ENCODE results near the gene NOL8.
A peak's percentile ranks its signal among the peaks of the same experiment; 100 is the strongest.

The NOL8 gene

DNA sequence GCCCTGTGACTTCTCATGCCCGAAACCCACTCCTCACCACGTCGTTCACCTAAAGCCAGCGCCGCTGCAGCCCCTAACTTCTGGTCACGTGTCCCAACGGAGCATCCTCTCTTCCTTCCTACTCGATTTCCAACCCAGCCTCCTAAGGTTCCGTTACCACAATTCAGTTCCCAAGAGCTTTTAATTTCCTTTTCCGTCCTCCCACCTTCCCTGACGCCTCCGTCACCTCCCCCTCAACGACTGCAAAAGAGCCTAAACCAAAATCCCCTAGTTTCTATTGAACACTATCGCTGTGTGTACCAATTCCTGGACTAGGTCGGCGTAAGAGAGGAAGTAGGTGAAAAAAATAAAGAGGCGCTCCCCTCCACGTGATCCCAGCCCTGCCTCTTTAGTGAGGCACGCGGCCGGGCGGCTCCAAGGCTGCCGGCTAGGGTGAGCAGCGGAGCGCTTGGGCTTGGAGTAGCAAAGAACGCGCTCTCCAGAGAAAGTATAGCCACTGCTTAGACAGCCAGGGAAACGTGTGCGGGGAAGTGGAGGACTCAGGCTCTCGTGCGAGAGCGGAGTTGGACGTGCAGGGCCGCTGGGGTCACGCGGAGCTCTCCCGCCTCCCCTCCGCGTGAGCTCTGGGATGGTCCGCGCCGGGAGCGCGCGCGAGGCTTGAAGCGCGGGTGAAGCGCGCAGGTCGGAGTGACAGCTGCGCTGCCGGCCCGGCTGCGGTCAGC, at the start of gene NOL8, which contains the start of gene CENPP:
Gene NOL8 (minus strand): TSS at position 82 of the 722 bp plus-strand sequence. CDS start 1,189 bp downstream, outside the sequence.
Gene CENPP (plus strand): TSS at position 685 of the 722 bp plus-strand sequence.
- DNase-seq (ENCODE audit: low spot score) = peak; percentile 94

DNA sequence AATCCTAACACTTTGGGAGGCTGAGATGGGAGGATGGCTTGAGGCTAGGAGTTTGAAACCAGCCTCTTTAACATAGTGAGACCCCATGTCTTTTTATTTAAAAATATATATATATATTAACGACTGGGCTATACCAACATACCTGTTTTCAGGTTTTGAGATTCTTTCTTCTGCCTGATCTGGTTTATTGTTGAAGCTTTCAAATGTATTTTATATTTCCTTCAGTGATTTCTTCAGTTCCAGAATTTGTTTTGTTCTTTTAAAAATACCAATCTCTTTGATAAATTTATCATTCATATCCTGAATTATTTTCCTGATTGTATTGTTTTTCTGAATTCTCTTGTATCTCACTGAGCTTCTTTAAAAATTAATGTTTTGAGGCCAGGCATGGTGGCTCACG, 48.0 kb upstream of the NOL8 start:
- DNase-seq (ENCODE audit: low spot score) = no peak

DNA sequence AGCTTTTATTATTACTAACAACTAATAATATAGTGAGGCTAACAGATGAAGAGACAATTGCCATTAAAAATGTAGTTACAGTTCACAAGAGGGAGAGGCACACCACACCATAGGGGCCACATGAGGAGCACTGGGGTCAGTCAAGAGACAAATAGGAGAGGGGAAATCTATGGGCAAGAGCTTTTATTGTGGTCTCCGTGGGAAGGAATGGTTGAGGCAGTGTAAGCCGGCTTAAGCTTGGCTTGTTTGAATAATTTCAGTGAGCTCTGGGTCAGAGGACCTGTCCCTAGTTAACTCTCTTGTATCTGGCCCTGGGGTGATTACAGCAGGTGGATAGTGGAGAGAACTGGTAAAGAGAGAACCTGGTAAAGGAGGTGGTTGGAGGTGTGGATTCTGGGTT, 43.9 kb upstream of the NOL8 start:
- DNase-seq (ENCODE audit: low spot score) = no peak

DNA sequence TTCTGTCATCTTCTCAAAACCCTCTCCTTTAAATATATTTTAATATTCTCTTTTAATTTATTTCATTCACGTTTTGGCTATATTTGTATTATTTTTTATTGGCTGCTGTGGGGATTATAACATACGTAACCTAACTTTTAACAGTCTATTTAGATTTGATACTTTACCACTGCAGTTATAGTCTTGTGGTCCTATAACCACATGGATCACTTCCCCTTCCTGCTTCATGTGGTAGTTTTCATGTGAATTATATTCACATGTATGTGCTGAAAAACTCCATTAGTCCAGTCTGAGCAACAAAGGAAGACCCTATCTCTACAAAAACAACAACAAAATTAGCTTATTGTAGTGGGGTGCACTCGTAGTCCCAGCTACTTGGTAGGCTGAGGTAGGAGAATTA, 34.9 kb upstream of the NOL8 start:
- DNase-seq (ENCODE audit: low spot score) = no peak

DNA sequence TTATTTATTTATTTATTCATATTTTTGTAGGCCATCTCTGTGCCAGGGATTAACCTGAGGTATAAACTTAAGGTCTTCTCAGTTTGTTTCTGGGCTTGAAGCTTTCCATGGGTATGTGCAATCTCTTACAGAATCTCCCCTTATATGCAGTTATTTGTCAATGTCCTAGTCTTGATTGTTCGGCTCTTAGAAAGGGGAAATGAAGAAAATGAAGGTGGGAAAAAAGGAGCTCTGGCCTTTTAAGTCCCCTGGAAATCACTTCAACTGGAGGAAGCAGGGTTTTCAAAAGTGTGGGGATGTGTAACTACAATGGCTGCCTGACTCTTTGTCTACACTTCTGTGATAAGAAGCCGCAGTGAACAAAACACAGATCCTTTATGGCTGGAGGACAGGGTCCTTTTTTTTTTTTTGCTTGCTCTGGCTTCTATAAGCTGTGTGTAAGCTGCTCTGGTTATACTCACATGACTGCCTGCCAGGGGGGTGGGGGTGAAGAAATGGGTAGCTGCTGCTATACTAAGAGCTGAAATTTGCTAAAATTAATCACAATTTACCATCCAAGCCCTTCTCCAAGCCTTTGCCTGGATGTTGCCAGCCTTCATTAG, 34.3 kb upstream of the NOL8 start:
- DNase-seq (ENCODE audit: low spot score) = no peak

DNA sequence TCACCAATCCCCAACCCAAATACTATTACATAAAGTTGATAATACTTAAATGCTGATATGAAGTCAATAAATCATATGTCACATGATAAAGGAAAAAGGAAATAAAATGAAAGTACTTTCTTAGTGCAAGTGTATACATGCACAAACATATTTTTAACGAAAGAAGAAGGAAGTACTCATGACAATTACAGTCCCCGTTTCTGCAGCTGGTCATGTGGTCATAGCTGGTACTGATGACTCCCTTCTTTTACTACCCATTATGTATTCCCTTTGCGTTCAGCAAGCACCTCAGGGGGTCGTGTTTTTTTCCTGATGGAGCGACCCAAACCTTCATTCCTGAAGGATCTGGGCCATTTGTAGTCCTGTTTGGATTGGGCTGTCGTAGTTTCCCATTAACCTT, 27.9 kb upstream of the NOL8 start:
- DNase-seq (ENCODE audit: low spot score) = no peak

DNA sequence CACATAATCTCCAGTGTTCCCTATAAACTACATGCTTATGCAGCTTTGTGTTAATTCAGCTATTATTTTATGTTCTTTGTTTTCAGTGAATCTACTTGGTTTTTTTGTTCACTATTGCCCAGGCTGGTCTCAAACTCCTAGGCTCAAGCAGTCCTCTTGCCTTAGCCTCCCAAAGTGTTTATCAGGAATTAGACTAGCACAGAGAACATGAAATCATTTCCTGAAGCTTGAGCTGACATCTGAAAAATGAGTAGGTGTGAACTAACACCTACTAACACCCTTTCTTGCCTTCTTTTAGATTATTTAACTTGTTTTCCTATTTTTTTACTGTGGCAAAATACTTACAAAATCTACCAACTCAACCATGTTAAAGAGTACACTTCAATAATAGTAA, 25.6 kb upstream of the NOL8 start:
- DNase-seq (ENCODE audit: low spot score) = no peak

DNA sequence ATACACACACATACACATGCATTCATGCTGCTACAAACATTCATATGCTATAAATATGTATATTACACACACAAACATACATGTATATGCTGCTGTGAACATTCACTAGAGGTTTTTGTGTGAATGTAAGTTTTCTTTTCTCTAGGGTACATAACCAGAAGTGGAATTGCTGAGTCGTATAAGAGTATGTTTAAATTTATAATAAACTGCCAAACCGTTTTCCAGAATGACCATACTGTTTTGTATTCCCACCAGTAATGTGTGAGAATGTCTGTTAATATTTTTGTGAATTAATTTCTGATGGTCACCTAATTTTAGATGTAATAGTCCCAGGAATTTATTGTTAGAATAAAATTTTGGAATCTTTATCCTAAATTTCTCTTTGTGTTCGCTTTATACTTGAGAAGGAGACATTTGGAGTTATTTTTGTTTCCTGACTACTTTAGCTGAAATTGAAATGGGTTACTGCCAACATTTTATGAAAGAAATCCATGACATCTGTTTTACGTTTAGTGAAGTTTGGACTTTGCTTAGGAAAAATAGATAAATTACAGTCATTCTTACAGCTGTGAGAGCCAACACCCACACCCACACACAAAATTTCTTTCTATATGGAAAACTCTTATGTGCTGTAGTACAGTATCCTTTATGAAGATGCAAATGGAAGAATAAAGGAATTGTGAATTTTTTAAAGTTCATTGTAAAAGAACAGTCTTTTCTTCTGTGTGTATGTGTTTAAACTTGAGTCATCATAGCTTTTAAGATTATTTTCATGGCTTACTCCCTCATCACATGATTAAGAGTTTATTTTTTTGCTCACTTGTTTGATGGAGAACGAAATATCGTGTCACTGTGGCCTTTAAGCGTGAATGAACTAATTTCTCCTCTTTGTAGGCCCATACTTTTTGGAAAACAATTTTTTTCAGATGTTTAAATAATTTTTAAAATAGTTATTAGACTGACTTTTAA, 24.9 kb upstream of the NOL8 start:
- DNase-seq (ENCODE audit: low spot score) = no peak

DNA sequence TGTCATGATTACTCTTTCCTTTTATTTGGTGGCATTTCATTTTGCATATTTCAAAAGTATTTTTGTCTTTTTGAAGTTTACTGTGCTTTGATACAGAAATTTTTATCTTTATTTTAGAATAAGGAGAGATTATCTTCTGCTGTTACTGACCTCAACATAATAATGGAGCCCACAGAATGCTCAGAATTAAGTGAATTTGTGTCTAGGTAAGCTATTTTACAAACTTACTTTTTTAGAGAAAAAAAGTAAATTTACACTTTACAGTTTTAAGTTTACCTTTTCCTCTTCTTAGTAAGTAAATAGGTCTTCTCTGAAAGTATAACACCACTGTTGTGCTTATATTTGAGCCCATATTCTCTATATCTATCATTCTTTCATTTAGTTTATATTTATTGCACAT, 20.4 kb upstream of the NOL8 start:
- DNase-seq (ENCODE audit: low spot score) = no peak

DNA sequence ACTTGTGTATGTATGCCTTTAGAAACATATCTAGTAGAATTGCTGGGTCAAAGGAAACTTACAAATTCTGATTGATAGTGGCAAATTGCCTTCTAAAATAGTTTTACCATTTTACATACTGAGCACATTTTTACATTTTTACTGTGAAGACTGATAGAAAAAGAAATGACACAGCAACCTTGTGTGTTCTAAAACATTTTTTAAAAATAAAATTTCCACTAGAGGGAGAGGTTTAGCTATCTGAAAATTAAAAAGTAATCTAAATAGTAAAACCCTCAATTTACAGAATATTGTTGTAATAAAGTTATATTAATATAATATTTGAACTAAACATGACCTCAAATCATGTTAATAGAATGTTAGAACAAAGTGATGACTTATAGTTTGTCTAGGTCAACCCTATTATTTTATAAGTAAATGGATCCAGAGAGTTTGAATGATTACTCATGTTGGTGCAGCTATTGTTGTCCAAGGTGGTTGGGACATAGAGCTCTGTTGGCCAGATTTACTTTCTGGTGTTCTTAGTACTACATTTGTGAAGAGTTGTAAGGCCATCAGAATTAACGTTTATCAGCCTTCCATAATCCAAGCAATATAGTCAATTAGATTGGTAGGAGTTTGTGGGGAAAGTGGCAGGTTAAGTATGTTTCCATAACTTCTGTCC, 17.8 kb upstream of the NOL8 start:
- DNase-seq (ENCODE audit: low spot score) = no peak

DNA sequence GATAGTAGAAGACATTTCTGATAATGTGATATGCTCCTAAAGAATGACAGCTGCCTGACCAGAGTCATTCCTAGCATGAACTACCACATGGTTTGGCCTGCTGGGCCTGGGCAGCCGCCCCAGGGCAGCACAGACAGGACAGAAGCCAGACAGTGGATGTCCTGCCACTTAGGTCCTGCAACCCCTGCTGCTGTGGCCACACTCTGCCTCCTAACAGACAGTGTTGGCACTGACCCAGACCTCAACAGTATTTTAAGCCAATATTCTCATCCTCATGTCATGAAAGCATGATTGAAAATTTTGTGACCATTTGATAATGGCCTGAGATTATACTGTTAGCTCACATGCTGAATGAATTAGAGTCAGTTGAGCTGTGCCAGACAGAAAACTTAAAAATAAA, 16.4 kb upstream of the NOL8 start:
- DNase-seq (ENCODE audit: low spot score) = no peak

DNA sequence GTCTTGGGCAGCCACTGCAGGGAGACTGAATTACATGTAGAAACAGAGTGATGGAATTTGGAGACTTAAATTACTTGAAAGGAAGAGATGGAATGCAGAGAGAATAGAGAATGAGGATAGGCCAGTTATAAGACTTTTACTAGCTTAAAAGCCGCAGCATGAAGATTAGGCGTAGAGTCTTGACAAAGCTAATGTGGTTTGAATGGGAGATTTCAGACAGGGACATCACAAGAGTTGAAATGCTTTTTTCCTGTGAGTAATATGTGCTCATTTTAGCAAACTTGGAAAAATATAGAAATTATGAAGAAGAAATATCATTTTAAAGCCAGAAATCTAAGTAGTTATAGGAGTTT, 8.1 kb upstream of the NOL8 start:
- no peak for DNase-seq (ENCODE audit: low spot score)

DNA sequence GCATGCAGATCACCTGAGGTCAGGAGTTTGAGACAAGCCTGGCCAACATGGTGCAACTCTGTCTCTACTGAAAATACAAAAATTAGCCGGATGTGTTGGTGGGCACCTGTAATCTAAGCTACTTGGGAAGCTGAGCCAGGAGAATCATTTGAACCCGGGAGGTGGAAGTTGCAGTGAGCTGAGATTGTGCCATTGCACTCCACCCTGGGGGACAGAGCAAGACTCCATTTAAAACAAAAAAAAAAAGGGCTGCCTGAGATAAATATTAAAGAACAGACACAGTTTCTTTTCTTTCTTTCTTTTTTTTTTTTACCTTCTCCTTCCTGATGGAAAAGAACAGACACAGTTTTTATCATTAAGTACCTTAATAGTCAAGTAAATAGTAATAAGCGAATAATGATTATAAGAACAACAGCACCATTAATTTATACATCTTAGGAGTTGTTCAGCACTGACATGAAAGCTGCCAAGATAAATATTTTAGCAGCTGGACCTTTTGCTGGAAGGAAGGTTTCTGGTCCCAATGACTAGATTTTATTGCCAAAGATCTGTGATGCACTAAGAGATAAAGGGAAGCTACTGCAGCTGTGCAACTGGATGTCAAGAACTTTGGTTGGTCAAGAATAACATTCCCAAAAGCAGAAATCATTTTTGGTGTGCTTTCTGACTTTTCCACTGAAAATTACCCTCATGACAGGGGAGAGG, 7.6 kb upstream of the NOL8 start:
- DNase-seq (ENCODE audit: low spot score) = no peak

DNA sequence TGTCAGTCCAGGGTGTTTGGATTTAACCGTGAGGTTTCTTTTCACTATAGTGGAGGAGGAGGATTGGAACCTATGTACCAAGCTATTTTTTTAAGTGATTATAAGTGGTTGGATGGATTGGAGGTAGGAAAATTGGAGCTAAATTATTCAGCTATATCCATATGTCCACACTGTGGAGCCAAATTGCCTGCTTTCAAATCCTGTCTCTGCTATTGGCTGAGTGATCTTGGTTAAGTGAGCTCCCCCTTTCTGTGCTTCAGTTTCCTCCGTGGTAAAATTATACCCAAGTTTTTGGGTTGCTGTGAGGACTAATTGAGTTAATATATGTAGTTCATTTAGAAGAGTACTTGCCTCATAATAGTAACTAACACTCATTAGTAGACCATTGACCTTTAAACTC, 3.1 kb upstream of the NOL8 start:
- peak; percentile 26 for DNase-seq (ENCODE audit: low spot score)

DNA sequence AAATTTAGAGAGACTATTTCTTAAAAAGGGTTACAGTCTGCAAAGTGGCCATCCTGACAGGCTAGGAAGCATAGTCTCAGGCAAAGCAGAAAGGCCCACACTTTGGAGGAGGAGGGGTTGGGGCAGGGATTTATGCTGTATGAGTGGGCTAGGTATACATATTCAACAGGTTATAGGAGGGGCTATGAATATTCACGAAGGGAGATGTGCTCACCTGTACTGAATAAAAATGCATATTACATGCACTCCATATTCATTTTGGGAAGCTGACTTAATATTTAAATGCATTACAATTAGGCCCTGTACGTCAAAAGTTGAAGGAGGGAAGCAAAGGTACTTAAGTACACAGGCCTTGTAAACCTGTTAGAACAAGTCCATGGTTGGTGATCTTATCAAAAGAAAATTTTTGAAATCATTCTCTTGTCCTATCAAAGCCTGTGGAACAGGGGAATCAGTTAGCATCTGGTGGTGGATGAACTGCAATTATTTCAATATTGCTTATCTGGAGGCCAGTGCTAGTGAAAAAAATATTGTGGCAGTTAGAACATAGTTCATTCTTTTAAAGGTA, 2.2 kb upstream of the NOL8 start:
- DNase-seq (ENCODE audit: low spot score) = peak; percentile 10

DNA sequence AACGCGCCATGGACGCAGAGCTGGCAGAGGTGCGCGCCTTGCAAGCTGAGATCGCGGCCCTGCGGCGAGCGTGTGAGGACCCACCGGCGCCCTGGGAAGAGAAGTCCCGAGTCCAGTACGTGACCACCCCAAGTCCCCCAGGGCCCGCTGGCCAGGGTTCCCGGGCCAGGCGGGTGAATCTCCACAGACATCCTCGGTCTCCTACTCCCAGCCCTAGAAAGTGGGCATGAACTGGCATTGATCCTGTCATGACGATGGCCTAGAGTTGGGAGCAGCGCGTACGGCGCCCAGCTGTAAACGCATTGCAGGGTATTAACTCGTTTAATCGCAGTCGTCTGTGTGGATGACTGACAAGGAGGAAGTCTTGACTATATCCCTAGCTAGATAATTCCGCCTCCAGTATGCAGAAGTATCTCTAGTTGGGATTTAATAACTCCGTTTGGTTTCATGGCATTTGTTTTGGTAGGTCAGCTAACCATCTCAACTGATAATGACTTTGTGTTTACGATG, 896 bp upstream of the NOL8 start:
- peak; percentile 57 for DNase-seq (ENCODE audit: low spot score)

DNA sequence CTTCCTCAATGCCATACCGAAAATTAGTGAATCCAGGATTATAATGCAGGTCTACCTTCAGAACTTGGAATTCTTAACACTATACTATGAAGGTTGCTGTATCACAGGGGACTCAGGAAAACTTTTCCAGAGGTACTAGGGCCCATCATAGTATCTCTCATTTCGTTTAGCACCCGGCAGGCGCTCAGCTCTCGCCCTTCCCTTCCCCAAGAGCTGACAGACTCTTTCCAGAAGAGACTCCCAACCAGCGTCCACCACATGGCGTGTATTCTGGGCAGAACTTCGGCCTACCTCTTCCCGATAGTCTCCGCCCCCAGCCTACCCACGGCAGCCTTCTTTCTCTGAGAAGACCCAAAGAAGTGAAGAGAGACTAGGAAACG, 271 bp downstream of the NOL8 start:
- DNase-seq (ENCODE audit: low spot score) = no peak

DNA sequence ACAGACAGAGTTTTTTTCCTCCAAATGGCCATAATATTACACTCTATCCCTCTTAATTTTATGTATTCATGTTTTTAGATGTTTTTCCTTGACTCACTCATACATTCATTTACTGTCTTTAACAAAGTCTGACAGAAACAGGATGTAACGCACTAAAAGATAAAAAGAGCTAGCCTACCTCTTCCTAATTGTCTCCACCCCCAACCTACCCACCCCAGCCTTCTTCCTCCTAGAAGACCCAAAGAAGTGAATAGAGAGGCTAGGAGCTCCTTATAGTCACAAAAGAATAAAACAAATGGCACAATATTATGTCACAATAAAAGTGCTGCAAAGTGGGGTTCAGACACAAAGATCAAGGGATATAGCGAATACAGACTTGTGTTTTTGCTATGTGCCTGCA, 719 bp downstream of the NOL8 start:
- DNase-seq (ENCODE audit: low spot score) = peak; percentile 27

DNA sequence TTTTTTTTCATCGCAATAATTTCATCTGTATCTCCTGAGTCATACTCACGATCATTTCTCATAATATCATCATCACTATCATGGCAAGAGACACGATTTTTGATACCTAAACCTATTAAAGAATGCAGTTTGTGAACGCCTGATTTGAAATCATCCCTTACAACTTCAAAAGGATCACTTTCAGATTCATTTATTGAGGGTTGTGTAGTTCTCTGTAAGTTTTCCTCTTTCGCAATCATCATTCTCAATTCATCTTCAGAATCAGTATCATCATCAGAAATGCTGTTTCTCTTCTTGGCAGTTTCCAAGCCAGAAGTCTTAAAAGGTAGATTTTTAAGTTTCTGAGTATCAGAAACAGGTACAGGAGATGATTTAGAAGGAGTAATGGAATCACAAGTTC, 9.7 kb downstream of the NOL8 start:
- DNase-seq (ENCODE audit: low spot score) = no peak

DNA sequence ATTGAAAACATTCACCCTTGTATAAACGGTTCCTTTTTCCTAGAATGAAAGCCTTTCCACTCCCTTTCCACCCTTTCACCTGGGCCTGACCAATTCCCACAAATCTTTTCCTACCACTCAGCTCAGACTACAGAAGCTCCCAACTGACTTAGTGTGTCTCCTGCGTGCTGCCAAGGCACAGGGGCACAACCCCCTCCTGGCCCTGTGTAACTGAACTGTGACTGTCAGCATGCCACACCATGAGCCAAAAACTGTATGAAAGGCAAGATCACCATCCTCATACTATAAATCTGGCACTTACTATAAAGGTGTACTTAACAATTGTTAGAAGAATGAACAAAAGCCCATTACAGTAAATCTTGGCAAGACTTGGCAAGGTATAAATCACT, 11.5 kb downstream of the NOL8 start:
- no peak for DNase-seq (ENCODE audit: low spot score)

Measured in NAMALWA (cell line).